ENCODE results near the gene USP7. TPM values are rescaled to one million over a fixed set of nuclear protein-coding genes. Genes with fewer than 3 reads are reported as not detected.
"Not testable (repeated sequence)": the region's sequence is repeated elsewhere in the genome, so short reads cannot be mapped to it uniquely, and the experiment has no call there.

Gene USP7
- polyA plus RNA-seq, 3 donors from 2014 or later, result 4.4 to 11.9 (median 10.2) TPM

DNA sequence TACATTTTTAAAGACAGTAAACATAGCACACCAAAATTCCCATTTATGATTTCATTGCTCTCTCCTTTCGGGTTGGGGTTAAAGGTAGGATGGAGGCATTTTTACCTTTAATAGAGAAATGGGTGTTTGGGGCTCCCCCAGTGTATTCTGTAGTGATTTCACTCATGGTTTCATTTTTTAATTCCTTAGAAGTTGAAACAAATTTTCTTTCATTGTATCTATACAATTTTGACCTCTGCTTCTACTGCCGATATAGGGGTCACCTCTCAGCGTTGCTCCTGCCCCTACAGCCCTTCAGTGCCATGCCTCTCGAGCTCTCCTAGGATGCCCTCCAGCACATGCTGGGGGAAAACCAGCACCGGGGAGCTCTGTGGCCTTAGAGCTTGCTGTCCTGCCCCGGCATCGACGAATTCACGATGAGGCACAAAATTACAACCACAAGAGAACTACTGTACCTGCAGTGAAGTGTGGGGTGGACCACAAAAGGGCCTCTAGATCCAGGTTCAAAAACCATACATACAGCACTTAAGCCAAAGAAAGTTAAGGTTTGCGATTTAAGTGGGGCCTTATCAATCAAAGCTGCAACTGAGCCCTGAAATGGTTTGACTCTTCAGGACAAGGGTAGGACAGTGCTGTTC, 42.2 kb downstream of the USP7 start:
- H3K4me3 Mint-ChIP-seq, result no peak overlapping the region
- H3K4me1 Mint-ChIP-seq, result peaks cover 39 to 58% of the 10 kb centered on the region in 2 donors
- H3K36me3 Mint-ChIP-seq, result peaks cover 10 to 46% (median 29%) of the 10 kb centered on the region in 3 donors

DNA sequence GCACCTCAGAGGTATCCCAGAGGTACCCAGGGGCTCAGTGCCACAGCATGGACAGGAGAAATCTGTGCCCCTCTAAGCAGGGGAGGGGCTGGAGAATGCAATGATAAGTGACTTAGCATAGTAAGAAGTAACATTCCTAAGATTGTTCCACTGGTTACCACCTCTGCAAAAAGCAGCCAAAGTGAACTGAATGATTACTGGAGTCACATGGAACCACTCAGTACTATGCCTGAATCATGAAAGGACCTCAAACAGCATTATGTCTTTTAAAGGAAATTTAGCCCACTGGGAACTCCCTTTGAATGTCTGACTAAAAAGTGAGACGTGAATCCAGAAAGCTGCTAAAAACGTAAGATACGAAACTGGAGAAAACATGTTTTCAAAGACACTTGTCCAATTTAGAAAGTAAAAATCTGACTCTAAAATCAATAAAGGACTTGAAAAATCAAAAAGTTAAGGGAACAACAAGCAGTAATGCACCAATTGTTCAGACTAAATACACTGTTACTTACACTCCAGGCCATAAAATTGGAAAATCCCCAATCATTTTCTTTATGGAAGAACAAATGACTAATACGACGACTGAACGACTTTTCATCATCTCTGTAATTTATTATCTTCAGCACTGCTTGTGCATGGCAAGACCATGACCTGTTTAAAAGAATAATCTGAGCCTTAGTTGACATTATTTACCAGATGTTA, 42.9 kb downstream of the USP7 start:
- Mint-ChIP-seq H3K27ac (peak overlapping the region in 2 of 6 donors; percentile 7 to 12), H3K9me3 (no peaks in the 10 kb centered on the region), H3K27me3 (ENCODE audit: low read depth in 3 of 3) (peaks cover 4 to 10% (median 7%) of the 10 kb centered on the region in 3 donors), H3K36me3 (peaks cover 10 to 53% (median 28%) of the 10 kb centered on the region in 3 donors), H3K4me1 (peaks cover 42 to 62% of the 10 kb centered on the region in 2 donors), H3K4me3 (no peak overlapping the region)
- no peak for DNase-seq

More for the DNA sequence above, 42.2 kb downstream of the USP7 start:
- Mint-ChIP-seq H3K27me3 (ENCODE audit: low read depth in 3 of 3) (peaks cover 4 to 10% (median 7%) of the 10 kb centered on the region in 3 donors), H3K9me3 (no peaks in the 10 kb centered on the region), H3K27ac (peak overlapping the region in 2 of 6 donors; percentile 7 to 12)
- DNase-seq, result no peak

DNA sequence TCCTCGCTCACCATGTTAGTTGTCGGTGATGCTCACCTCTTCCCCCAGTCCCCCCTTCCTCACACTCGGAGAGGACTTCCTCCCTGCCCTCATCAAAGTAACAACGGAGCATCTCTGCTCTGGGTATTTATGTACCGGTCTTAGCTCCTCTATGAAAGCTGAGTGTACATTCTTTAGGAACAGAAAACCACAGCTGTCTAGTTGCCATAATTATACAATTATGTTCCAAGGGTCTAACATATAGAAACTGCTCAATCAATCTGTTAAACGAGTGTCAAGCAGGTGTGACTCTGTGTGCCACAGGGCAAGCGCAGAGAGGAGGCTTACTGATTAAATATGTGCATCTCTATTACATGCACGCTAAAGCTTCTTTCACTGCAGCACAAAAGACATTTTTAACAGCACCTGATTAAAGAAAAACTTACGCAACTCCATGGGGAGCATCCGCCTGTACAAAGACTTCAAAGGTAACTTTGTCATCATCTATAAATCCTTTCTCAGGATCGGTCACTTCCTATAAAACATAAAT, 43.7 kb downstream of the USP7 start:
- peaks cover 47 to 63% of the 10 kb centered on the region in 2 donors for H3K4me1 Mint-ChIP-seq
- H3K4me3 Mint-ChIP-seq, result peak overlapping the region in 1 of 5 donors; percentile 24
- peaks cover 5 to 10% (median 7%) of the 10 kb centered on the region in 3 donors for H3K27me3 Mint-ChIP-seq (ENCODE audit: low read depth in 3 of 3)
- DNase-seq, result no peak
- H3K27ac Mint-ChIP-seq, result peak overlapping the region in 5 of 6 donors; percentile 0 to 49 (median 41)
- peaks cover 12 to 56% (median 30%) of the 10 kb centered on the region in 3 donors for H3K36me3 Mint-ChIP-seq
- H3K9me3 Mint-ChIP-seq, result no peaks in the 10 kb centered on the region

DNA sequence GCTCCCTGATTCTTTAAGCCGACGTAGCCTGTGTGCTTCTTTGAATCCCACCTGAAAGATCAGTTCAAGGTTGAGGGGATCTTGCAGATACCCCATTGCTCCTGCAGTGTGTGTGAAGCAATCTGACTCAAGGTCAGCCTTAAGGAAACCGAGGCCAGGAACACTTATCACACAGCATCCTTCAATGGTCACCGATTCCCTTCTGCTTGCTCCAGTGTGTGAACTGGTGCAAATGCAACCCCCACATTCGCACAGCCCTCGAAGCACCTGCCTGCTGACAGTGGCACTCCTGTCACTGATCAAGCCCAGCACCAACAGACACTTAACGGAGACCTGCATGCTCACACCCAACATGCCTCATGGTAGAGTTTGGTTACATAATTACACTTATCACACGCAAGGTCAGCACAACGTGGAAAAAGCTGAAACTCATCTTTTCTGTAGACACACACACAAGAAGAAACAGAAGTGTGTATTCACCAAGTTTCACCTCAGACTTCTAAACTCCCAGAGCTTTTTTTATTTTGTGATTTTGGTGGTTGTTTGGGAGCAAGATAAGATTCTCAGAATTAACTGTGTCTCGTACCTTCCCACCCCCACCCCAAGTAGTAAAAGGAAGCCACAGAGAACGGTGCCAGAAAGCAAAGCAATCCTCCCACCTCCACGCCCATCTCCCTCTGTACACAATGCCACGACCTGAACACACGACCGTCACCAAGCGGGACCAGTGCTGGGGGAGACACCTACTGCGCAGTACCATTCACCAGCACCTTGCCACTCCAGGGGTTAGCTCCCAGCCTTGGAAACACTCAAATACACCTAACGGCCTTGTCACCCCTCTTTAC, 44.4 kb downstream of the USP7 start:
- no peak for DNase-seq
- Mint-ChIP-seq H3K36me3 (peaks cover 14 to 60% (median 32%) of the 10 kb centered on the region in 3 donors), H3K4me1 (peaks cover 49 to 63% of the 10 kb centered on the region in 2 donors), H3K27me3 (ENCODE audit: low read depth in 3 of 3) (peaks cover 7 to 9% (median 9%) of the 10 kb centered on the region in 3 donors), H3K9me3 (no peaks in the 10 kb centered on the region), H3K27ac (peak overlapping the region in 5 of 6 donors; percentile 0 to 49 (median 41)), H3K4me3 (peak overlapping the region in 2 of 5 donors; percentile 18 to 24)

DNA sequence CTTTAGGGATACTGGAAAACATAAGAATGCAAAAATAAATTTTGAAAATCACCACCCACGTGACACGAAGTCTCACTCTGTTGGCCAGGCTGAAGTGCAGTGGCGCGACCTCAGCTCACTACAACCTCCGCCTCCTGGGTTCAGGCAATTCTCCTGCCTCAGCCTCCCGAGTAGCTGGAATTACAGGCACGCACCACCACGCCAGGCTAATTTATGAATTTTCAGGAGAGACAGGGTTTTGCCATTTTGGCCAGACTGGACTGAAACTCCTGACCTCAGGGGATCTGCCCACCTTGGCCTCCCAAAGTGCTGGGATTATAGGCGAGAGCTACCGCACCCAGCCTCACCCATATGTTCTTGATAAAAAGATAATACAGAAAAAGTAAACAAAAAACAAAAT, 46.4 kb downstream of the USP7 start:
- H3K4me1 Mint-ChIP-seq, result peaks cover 47 to 67% of the 10 kb centered on the region in 2 donors

DNA sequence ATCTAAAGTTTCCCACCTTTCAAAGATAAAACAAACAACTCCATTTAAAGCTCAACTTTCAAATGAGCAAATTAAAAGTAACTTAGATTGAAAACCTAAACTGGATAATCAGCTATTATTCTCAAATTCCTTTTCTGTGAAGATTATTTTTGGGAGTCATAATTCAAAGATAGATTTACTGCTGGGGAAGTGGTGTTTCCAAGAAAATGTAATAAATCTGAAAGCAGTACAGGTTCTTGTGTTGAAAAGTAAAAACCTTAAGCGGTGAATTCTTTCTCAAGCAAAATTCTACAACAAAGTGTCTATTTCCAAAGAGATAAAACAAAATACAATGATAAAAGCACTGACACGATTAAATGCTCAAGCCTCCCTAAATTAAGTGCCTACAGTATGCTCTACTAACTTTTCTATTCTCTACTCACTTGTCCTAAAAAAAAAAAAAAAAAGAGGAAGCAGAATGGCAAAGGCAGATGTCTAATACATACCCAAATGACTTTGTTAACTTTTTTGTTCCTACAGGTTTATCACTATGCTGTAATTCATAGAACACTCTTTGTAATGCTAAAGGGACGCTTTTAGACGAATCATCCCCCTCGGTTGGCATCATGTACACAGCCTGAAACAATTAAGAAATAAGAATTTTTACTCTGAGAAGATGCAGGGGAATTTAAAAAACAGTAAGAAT, 47.0 kb downstream of the USP7 start:
- Mint-ChIP-seq H3K4me3 (no peak overlapping the region), H3K27me3 (ENCODE audit: low read depth in 3 of 3) (peaks cover 7 to 10% (median 9%) of the 10 kb centered on the region in 3 donors), H3K36me3 (peaks cover 21 to 67% (median 35%) of the 10 kb centered on the region in 3 donors), H3K27ac (no peak overlapping the region), H3K9me3 (no peaks in the 10 kb centered on the region), H3K4me1 (peaks cover 48 to 71% of the 10 kb centered on the region in 2 donors)
- no peak for DNase-seq

More for the DNA sequence above, 46.4 kb downstream of the USP7 start:
- not testable (repeated sequence) for H3K27me3 Mint-ChIP-seq (ENCODE audit: low read depth in 3 of 3); H3K27ac Mint-ChIP-seq; H3K4me3 Mint-ChIP-seq; DNase-seq; H3K9me3 Mint-ChIP-seq
- peaks cover 19 to 68% (median 34%) of the 10 kb centered on the region in 3 donors for H3K36me3 Mint-ChIP-seq

DNA sequence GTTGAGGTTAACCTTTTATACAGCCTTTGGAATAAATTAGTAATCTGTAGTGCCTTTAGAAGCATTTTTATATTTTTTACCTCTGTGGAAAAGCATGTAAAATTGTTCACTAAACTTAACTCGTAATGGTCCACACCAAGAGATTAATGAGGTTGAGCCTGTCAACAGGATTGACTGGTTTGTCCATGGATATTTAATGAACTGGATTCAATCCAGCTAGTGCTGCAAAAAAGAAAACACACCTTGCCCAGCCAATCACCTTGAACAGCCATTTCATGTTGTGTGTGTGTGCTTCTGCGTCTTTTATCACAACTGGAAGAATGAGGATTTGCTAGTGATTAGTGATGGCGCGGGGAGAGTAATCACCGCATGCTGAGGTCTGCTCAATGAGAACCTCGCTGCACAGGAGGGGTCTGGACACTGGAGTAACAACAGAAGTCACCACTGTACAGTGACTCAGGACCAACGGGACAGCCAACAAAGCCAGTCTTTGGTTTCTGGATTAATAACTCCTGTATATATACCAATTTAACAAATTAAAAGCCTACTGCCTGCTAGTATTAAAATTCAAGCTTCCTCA, 47.9 kb downstream of the USP7 start:
- H3K27me3 Mint-ChIP-seq (ENCODE audit: low read depth in 3 of 3), result peaks cover 7 to 13% (median 9%) of the 10 kb centered on the region in 3 donors
- H3K4me1 Mint-ChIP-seq, result peaks cover 55 to 80% of the 10 kb centered on the region in 2 donors
- no peak overlapping the region for H3K4me3 Mint-ChIP-seq
- no peaks in the 10 kb centered on the region for H3K9me3 Mint-ChIP-seq
- peak overlapping the region in 2 of 6 donors; percentile 19 to 20 for H3K27ac Mint-ChIP-seq
- no peak for DNase-seq
- peaks cover 16 to 66% (median 39%) of the 10 kb centered on the region in 3 donors for H3K36me3 Mint-ChIP-seq

DNA sequence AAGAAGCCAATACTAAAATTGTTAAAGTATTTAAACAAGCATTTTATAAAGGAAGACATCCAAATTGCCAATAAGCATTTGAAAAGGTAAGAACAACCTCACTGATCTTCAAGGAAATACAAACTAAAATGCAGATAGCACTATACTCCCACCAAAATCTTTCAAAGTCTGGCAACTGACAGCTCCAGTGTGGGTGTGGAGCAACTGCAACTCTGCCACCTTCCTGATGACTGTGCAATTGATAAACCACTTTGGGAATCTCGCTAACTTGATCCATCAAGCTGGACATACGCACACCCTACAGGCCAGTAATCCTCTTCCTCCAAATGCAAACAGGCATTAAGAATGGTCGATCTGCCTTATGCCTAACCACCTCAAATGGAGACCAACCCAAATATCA, 49.6 kb downstream of the USP7 start:
- H3K27ac Mint-ChIP-seq, result peak overlapping the region in 4 of 6 donors; percentile 23 to 81 (median 54)
- H3K4me1 Mint-ChIP-seq, result peaks cover 50 to 81% of the 10 kb centered on the region in 2 donors
- peaks cover 2 to 8% (median 4%) of the 10 kb centered on the region in 3 donors for H3K27me3 Mint-ChIP-seq (ENCODE audit: low read depth in 3 of 3)

DNA sequence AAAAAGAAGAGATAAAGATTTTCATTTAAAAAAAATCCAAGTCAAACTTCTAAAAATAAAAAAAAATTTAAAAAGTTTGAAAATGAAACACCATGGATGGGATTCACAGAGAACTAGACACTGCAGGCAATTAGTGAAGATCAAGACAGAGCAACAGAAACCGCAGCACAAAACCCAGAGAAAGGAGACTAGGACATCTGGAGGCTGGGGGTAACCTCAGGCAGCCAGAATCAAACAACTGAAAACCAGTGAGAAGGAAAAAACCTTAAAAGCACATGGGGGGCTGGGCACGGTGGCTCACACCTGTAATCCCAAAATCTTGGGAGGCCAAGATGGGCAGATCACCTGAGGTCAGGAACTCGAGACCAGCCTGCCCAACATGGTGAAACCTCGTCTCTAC, 50.9 kb downstream of the USP7 start:
- peaks cover 0 to 8% (median 2%) of the 10 kb centered on the region in 3 donors for H3K27me3 Mint-ChIP-seq (ENCODE audit: low read depth in 3 of 3)
- H3K4me1 Mint-ChIP-seq, result peaks cover 44 to 81% of the 10 kb centered on the region in 2 donors
- no peak for DNase-seq
- no peaks in the 10 kb centered on the region for H3K9me3 Mint-ChIP-seq
- peaks cover 20 to 57% (median 28%) of the 10 kb centered on the region in 3 donors for H3K36me3 Mint-ChIP-seq
- no peak overlapping the region for H3K4me3 Mint-ChIP-seq
- peak overlapping the region in 2 of 6 donors; percentile 41 to 57 for H3K27ac Mint-ChIP-seq

More for the DNA sequence above, 49.6 kb downstream of the USP7 start:
- Mint-ChIP-seq H3K4me3 (peak overlapping the region in 3 of 5 donors; percentile 8 to 48 (median 40)), H3K36me3 (peaks cover 20 to 60% (median 34%) of the 10 kb centered on the region in 3 donors), H3K9me3 (no peaks in the 10 kb centered on the region)
- DNase-seq, result no peak

DNA sequence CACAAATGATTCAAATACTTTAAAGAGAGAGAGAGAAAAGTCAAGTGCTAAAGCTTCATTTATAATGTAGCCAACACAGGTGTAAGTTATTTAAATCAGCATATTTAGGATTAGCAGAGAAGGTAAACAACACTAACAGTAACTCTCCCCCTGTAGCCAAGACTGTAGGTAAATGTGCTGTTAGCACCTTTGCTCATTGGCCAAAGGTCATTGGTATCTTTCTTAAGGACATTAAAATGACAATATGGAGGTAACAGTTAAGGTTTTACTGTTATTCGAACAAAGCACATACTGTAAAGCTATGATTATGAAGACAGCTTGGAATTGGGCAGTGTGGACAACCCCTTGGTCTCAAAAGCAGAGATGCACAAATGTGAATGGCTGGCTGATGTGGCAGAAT, 52.9 kb downstream of the USP7 start:
- H3K27me3 Mint-ChIP-seq (ENCODE audit: low read depth in 3 of 3), result peaks cover 0 to 8% (median under 1%) of the 10 kb centered on the region in 3 donors
- H3K4me3 Mint-ChIP-seq, result no peak overlapping the region
- DNase-seq, result no peak
- H3K27ac Mint-ChIP-seq, result peak overlapping the region in 4 of 6 donors; percentile 14 to 48 (median 30)
- H3K9me3 Mint-ChIP-seq, result no peaks in the 10 kb centered on the region
- peaks cover 19 to 54% (median 27%) of the 10 kb centered on the region in 3 donors for H3K36me3 Mint-ChIP-seq
- H3K4me1 Mint-ChIP-seq, result peaks cover 38 to 73% of the 10 kb centered on the region in 2 donors

DNA sequence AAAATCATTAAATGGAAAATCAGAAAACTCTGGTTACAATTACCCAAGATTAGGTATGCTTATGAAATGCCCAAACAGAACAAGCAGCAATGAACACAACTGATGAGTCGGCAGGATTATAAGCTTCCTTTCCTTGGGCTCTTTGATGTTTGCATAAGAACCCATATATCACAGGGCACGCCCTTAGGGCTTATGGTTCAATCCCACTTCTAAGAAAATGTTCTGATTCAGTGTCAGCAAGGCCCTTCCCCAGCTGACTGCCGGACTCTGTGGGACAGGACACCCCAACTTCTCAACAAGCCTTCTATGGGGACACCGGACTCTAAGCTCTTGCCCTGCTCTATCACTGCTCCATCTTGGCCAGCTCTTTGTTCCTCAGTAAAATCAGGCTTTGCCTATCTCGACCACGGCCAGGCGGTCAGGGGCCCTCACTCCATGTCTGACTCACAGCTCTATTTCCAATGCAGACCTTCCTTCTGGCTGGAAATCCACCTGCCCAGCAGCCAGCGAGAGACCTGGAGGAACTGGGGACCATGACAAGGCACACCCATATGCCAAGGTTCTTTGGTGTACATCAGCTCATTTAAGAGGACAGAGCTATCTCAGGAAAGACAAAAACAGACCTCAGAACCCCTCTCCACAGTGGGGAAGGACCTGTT, 54.8 kb downstream of the USP7 start:
- DNase-seq, result no peak
- H3K27ac Mint-ChIP-seq, result peak overlapping the region in 3 of 6 donors; percentile 39 to 71 (median 68)
- H3K9me3 Mint-ChIP-seq, result no peaks in the 10 kb centered on the region
- H3K36me3 Mint-ChIP-seq, result peaks cover 24 to 54% (median 27%) of the 10 kb centered on the region in 3 donors
- H3K4me3 Mint-ChIP-seq, result no peak overlapping the region
- peaks cover 0 to 4% (median 3%) of the 10 kb centered on the region in 3 donors for H3K27me3 Mint-ChIP-seq (ENCODE audit: low read depth in 3 of 3)
- H3K4me1 Mint-ChIP-seq, result peaks cover 20 to 54% of the 10 kb centered on the region in 2 donors

DNA sequence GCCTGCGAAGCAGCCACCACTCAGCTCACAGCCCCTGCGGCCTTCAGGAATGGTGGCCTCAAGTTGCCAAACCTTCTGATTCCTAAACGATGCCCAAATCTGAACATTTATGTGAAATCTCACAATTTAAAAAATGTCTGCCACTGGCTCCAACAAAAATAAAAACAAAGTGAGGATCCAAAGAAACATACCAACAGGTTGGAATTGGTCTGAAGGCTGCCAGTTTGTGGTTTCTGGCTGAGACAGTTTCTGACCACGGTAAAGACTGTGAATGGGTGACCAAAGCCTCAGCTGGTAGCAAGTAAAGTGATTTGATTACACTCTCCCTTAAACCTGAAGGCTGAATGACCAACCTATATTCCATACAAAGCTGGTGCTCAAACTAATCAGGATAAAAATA, 56.6 kb downstream of the USP7 start:
- no peak for DNase-seq
- Mint-ChIP-seq H3K4me1 (peaks cover 14 to 38% of the 10 kb centered on the region in 2 donors), H3K27me3 (ENCODE audit: low read depth in 3 of 3) (peaks cover 0 to 6% (median 3%) of the 10 kb centered on the region in 3 donors), H3K27ac (no peak overlapping the region), H3K36me3 (peaks cover 19 to 62% (median 27%) of the 10 kb centered on the region in 3 donors), H3K9me3 (no peaks in the 10 kb centered on the region), H3K4me3 (no peak overlapping the region)

Data from immature natural killer cell (primary cell).